MM.1S (cell line): ENCODE results near the gene CRYZL1.

ENCODE experiments used
- DNase-seq: peaks from one replicate; pipeline ENCODE4 v3.0.0-alpha.2; 2015
- H2AFZ ChIP-seq: fragments of 300-600 bp; sonication (generic); 2 replicates; pipeline ENCODE4 v1.6.0; 2016; ENCODE audit warnings: antibody characterized with exemption, low read length
- H3F3A ChIP-seq: fragments of 300-600 bp; sonication (generic); 2 replicates; pipeline ENCODE4 v1.6.1; 2016; ENCODE audit warnings: mild to moderate bottlenecking, antibody characterized with exemption, low read length, moderate library complexity, mixed read lengths; ENCODE audit not compliant: insufficient read depth
- H3K27ac ChIP-seq: fragments of 300-600 bp; sonication (generic); 2 replicates; pipeline ENCODE4 v1.5.1; 2016; ENCODE audit warnings: mild to moderate bottlenecking, low read length
- H3K27me3 ChIP-seq: fragments of 300-600 bp; sonication (generic); replicated peaks from 2 replicates; pipeline ENCODE4 v1.6.0; 2016; ENCODE audit warnings: low read length; ENCODE audit not compliant: insufficient read depth
- H3K36me3 ChIP-seq: fragments of 300-600 bp; sonication (generic); replicated peaks from 2 replicates; pipeline ENCODE4 v1.6.1; 2016; ENCODE audit warnings: mild to moderate bottlenecking, low read length, mixed read lengths; ENCODE audit not compliant: insufficient read depth
- H3K4me1 ChIP-seq: fragments of 300-600 bp; sonication (generic); 2 replicates; pipeline ENCODE4 v1.6.1; 2016; ENCODE audit warnings: low read length, mixed read lengths
- H3K4me2 ChIP-seq: fragments of 300-600 bp; sonication (generic); 2 replicates; pipeline ENCODE4 v1.6.0; 2016; ENCODE audit warnings: low read depth, low read length
- H3K4me3 ChIP-seq: fragments of 300-600 bp; sonication (generic); 2 replicates; pipeline ENCODE4 v1.5.1; 2016; ENCODE audit warnings: low read length, mixed read lengths
- H3K79me2 ChIP-seq: fragments of 300-600 bp; sonication (generic); 2 replicates; pipeline ENCODE4 v1.6.1; 2016; ENCODE audit warnings: mixed run types, low read length, mixed read lengths
- H3K9ac ChIP-seq: fragments of 300-600 bp; sonication (generic); 2 replicates; pipeline ENCODE4 v1.6.1; 2016; ENCODE audit warnings: low read length, mixed read lengths
- H3K9me2 ChIP-seq: fragments of 300-600 bp; sonication (generic); replicated peaks from 2 replicates; pipeline ENCODE4 v1.6.1; 2016; ENCODE audit warnings: mild to moderate bottlenecking, low read length, mixed read lengths; ENCODE audit not compliant: insufficient read depth
- H3K9me3 ChIP-seq: fragments of 300-600 bp; sonication (generic); replicated peaks from 2 replicates; pipeline ENCODE4 v1.6.1; 2016; ENCODE audit warnings: mild to moderate bottlenecking, low read length, mixed read lengths; ENCODE audit not compliant: insufficient read depth
- H4K20me1 ChIP-seq: fragments of 300-600 bp; sonication (generic); 2 replicates; pipeline ENCODE4 v1.6.1; 2016; ENCODE audit warnings: mild to moderate bottlenecking, low read length, moderate library complexity, mixed read lengths; ENCODE audit not compliant: insufficient read depth
- CTCF ChIP-seq: fragments of 300-600 bp; sonication (generic); IDR thresholded peaks from 2 replicates; pipeline ENCODE4 v1.5.1; 2016; ENCODE audit warnings: antibody characterized with exemption, low read length, mixed read lengths
- EZH2 ChIP-seq: fragments of 300-600 bp; sonication (generic); optimal IDR thresholded peaks from 2 replicates; pipeline ENCODE3; 2017; ENCODE audit warnings: low read depth, mild to moderate bottlenecking, antibody characterized with exemption, low read length, mixed read lengths
- EZH2phosphoT487 ChIP-seq: fragments of 300-600 bp; sonication (generic); IDR thresholded peaks from 2 replicates; pipeline ENCODE4 v1.6.1; 2018; ENCODE audit warnings: antibody characterized with exemption, low read length

CRYZL1 gene

GRCh38 chr21:33657124-33657820 is 15.7 kb upstream of the CRYZL1 start:
- Histone ChIP-seq H3K9ac (no peak overlapping the region), H3K4me3 (no peak overlapping the region), H3K36me3 (no peaks in the 10 kb centered on the region), H3F3A (no peaks in the 10 kb centered on the region), H3K27ac (no peak overlapping the region), H3K4me2 (no peak overlapping the region), H3K79me2 (peaks cover 72% of the 10 kb centered on the region), H2AFZ (no peak overlapping the region), H3K9me3 (no peaks in the 10 kb centered on the region), H4K20me1 (no peaks in the 10 kb centered on the region), H3K27me3 (no peaks in the 10 kb centered on the region), H3K9me2 (no peaks in the 10 kb centered on the region), H3K4me1 (no peaks in the 10 kb centered on the region)
- TF ChIP-seq CTCF (no peak), EZH2phosphoT487 (no peak)
- no peak for DNase-seq

- no peak overlapping the region for H2AFZ ChIP-seq
- peaks cover 77% of the 10 kb centered on the region for H3K79me2 ChIP-seq
- H3K9ac ChIP-seq = no peak overlapping the region
- TF ChIP-seq EZH2 (no peak), CTCF (no peak), EZH2phosphoT487 (no peak)
- no peak overlapping the region for H3K4me2 ChIP-seq
- no peaks in the 10 kb centered on the region for H3K4me1 ChIP-seq
- no peaks in the 10 kb centered on the region for H3K9me2 ChIP-seq
- H3K27ac ChIP-seq = no peak overlapping the region
- DNase-seq = no peak
- H3F3A ChIP-seq = no peaks in the 10 kb centered on the region
- no peaks in the 10 kb centered on the region for H3K9me3 ChIP-seq
- no peaks in the 10 kb centered on the region for H4K20me1 ChIP-seq
- no peaks in the 10 kb centered on the region for H3K27me3 ChIP-seq
- no peaks in the 10 kb centered on the region for H3K36me3 ChIP-seq
- H3K4me3 ChIP-seq = no peak overlapping the region
Observed at GRCh38 chr21:33655588-33656221, 14.2 kb upstream of the CRYZL1 start.

- Histone ChIP-seq H2AFZ (no peak overlapping the region), H3K4me3 (no peak overlapping the region), H3K9me2 (no peaks in the 10 kb centered on the region), H3F3A (no peaks in the 10 kb centered on the region), H3K36me3 (no peaks in the 10 kb centered on the region), H3K4me2 (no peak overlapping the region), H3K4me1 (0 out of 2 replicates have a peak, but pooled peaks cover 4% of the 10 kb centered on the region), H3K9ac (no peak overlapping the region), H3K79me2 (peaks cover 82% of the 10 kb centered on the region), H4K20me1 (no peaks in the 10 kb centered on the region), H3K27me3 (no peaks in the 10 kb centered on the region), H3K9me3 (no peaks in the 10 kb centered on the region), H3K27ac (no peak overlapping the region)
- no peak for DNase-seq
- no peak for TF ChIP-seq EZH2phosphoT487
- TF ChIP-seq EZH2 = no peak
- TF ChIP-seq CTCF = no peak
Observed at GRCh38 chr21:33654412-33654811, 12.9 kb upstream of the CRYZL1 start.
